HG03378 (cell line): ENCODE data around the gene RBPJ.
A peak's percentile ranks its signal among the peaks of the same experiment; 100 is the strongest.
"Not testable (repeated sequence)": the region's sequence is repeated elsewhere in the genome, so short reads cannot be mapped to it uniquely, and the experiment has no call there.

Experiments used
- ATAC-seq: cut with Tn5 transposase; IDR thresholded peaks from one replicate; pipeline ENCODE4 v1.9.1; 2021; ENCODE audit warnings: mild to moderate bottlenecking, moderate library complexity; ENCODE audit not compliant: unreplicated experiment

The RBPJ gene

DNA sequence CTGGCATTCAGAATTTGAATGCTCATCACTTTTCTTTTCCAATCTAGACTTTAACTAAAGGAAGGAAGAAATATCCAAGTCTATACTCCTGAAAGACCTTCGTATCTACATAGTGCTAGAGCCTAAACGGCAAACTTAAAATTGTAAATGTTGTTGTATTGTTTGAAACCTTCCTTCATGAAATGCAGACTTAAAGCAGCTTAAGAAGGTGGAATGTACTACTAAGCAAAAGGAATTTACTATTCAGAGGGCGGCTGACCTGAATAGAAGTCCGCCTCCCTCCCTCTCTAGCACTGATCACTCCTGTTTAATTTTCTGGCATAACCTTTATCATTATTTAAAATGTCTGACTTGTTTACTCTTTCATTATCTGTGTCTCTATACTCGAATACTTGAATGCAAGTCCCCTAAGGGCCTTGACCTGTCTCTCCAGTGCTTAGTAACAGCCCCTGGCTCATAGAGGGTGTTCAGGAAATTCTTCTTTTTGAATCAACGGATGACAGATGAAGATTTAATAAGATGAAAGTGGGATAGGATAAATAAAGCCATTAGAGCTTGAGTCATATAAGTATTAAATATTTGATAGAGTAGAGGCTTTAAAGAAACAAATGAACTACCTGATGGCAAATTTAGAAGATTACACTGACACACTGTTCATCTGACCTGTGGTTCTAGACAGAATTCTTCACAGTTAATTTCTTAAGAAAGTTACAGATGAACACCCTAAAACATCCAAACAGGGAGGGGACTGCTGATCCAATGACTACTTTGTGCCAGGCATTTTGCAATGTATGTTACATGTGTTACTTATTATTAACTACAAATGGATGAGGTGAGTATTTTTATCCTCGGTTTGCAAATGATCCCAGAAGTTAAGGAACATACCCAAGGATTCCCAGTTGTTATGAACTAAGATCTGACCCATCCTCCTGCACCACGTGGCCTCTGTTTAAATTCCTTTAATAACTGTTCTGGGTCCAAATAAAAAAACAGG lies 20.2 kb upstream of the RBPJ start:
- ATAC-seq, result no peak

DNA sequence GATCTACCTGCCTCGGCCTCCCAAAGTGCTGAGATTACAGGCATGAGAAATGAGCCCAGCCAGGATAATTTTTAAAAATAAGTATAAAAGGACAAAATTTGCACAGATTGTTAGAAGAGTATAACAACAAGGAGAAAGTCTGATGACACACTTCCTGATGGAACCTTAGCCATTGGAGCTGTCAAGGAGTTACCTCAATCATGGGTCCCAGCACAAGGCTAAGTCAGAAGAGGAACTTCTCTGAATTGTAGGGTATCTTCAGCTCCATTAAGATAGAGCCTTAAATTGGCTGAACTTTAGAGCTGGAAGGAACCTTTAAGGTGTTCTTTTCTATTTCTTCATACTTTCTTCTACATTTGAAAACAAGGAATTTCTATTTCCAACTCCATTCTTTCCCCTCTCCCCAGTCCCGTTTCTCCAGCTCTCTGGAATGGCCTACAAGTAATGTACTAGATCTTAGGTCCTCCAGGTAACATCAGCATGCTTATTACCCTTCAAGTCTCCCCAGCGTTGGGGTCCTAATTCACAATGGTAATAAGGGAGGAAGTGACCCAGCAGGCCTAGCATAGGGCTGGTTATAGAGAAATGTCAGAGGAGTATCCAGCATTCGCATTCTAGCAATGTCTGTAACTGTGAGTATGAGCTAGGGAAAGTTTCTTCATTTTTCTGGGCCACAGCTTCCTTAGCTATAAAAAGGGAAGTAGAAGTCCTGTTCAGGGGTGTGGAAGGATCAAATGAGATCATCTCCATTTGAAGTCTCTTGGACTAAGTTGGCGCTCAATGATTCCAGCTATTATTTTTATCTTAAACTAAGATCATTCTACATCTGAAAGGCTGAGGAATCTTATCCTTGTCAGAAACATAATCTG lies 18.5 kb upstream of the RBPJ start:
- no peak for ATAC-seq

DNA sequence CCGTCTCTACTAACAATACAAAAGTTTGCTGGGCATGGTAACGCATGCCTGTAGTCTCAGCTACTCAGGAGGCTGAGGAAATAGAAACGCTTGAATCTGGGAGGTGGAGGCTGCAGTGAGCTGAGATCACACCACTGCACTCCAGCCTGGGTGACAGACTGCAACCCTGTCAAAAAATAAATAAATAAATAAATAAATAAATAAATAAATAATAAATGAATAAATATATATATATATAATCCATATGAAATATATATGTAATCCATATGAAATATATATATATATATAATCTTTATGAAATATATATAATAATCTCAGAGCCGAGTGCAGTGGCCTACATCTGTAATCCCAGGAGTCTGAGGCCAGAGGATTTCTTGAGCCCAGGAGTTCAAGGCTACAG lies 17.8 kb upstream of the RBPJ start:
- no peak for ATAC-seq

DNA sequence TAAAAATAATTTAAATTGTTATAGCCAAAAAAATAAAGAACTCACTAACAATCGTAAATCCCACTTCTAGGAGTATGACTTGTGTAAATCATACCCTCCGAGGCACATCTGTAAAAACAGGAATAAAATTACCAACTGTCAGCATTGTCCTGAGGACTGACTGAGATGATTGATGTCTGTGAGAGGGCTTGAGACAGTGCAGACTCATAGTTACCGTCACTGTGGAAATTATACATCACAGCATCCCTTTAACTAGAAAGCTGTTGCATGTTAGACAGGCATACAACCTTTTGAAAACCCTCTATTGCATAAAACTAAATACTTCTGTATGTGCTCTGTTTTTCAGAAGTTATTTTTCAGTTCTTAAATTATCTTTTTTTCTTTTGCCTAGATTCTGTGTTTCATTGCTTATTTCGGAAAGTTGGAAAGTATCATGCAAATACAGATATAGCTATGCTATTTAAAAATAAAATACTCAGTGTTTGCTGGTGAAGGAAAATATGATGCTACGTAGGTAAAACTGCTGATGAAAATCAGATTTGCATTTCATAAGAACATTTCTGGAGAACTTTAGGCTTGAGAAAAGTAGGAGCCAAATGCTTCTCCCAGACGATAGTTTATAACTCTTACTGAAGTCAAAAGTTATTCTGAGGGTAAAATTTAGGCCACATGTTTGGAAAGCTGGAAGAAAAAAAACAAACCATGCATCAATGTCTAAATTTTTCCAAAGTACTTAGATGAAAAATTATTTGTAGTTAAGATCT lies 13.6 kb upstream of the RBPJ start:
- no peak for ATAC-seq

DNA sequence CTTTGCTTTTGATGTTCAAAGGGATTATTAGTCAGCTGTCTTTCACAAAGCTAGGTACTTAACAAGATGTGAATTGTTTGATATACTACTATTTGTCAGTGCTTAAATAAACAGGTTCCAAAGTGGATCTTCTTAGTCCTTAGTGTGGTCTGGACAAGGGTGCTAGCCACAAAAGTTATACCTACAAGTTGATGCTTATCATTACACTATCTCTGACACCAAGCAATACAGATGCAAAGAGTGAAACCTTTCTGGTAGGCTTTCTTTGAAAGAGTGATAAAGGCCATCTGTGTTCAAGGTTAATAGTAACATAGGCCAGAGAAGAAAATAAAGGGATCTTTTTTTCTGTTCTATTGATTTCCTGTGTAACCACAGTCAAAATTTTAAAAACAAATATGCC lies 12.2 kb upstream of the RBPJ start:
- ATAC-seq, result no peak

DNA sequence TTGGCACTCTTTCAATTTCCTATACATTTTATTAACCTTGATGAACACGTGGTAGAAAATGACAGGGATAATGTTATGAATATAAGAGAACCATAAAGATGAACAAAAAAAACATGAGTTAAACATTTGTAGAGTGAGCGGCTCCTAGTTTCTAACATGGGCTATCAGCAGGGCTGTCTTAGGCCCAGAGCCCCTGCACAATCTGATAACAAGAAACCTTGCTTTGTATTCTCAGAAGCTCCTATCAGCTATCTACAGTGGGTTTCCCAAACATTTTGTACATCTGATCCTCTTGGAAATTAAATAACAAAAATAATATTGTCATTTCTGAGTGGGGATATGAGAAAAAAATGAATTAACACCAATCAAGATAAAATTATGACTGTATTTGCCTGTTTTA lies 10.6 kb upstream of the RBPJ start:
- ATAC-seq, result no peak

DNA sequence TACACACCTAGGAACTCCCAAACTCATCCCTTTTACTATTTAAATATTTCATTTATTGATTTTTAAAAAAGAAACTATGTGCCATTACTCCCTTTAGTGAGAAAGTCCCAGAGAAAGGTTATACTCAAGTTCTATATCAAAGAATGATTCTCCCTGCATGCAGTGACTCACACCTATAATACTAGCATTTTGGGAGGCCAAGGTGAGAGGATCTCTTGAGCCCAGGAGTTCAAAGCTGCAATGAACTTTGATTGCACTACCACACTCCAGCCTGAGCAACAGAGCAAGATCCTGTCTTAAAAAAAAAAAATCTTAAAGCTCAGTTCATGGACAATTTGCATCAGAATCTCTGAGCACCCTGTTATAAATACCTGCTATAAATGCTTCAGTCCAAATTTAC lies 9.2 kb upstream of the RBPJ start:
- ATAC-seq, result no peak

DNA sequence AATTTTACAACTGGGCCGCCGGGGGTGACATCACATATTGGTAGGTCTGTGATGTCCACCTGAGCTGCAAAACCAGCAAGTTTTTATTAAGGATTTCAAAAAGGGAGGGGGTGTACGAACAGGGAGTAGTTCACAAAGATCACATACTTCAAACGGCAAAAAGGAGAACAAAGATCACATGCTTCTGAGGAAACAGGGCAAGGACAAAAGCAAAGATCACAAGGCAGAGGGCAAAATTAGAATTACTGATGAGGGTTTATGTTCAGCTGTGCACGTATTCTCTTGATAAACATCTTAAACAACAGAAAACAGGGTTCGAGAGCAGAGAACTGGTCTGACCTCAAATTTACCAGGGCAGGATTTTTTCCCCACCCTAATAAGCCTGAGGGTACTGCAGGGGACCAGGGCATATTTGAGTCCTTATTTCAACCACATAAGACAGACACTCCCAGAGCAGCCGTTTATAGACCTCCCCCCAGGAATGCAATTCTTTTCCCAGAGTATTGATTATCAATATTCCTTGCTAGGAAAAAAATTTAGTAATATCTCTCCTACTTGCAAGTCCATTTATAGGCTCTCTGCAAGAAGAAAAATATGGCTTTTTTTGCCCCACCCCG lies 5.4 kb upstream of the RBPJ start:
- ATAC-seq, result not testable (repeated sequence)

DNA sequence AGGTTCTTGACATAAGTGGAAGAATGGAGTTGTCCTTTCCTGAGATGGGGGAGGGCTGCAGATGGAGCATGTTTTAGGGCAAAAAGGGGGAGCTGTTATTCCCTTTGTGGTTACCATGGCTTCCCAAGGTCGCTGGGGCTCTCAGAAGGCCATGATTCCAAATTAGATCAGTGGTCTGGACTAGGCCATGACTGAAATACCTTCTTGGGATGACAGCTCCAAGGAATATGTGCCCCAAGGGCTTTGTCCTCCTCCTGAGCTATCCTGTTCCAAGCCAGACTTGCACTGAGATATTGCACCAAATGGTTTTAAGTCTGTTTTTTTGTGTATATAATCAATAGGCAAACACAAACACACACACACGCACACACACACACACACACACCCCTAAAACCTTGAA lies 3.0 kb upstream of the RBPJ start:
- ATAC-seq, result no peak

DNA sequence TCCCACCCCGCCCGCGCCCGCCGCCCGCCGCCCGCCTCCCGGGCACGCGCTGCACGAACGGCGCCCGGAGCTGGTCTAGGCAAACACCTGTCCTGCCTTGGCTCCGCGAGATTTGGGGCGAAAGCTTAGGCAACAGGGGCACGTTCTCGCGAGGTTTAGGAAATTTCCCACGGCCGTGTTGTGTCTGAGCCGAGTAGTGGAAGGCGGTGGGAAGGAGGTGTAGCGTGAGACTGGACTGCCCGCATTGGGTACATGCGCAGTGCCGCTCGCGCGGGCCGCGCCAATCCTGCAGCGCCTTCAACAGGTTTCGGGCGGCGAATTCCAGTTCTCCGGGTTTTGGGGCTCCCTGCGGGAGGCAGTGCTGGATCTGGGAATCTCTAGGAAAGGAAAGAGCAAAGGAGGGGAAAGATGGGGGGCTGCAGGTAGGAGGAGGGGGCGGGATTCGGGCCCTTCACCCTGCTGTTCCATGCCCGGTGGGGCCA lies 1.3 kb upstream of the RBPJ start:
- peak; percentile 69 for ATAC-seq

DNA sequence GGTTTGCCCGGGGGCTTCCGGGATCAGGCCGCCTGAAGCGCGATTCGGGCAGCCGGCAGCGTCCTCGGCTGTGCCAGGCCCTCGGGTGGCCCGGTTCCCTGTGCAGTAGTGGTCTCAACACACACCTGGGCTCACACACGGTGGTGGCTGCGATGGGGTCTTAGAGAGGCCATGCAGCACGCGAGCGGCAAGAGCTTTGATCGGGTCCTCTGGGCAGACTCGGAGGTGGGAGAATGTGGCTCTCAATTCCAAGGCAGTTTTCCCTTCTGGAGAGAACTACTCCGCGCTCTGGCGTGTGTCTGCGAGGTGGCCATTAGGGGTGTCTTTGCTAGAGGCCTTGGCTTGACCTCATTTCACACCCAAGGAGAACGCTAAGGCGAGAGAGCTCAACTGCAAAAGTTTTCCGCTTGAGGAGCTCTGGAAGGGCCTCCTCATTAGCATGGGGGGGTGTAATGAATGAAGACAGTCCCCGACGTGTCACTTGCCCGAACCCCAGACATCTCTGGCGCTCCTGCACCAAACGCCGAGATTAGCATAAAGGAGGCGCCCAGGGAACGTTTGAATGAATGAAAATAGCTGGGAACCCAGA lies 771 bp upstream of the RBPJ start:
- peak; percentile 29 for ATAC-seq

DNA sequence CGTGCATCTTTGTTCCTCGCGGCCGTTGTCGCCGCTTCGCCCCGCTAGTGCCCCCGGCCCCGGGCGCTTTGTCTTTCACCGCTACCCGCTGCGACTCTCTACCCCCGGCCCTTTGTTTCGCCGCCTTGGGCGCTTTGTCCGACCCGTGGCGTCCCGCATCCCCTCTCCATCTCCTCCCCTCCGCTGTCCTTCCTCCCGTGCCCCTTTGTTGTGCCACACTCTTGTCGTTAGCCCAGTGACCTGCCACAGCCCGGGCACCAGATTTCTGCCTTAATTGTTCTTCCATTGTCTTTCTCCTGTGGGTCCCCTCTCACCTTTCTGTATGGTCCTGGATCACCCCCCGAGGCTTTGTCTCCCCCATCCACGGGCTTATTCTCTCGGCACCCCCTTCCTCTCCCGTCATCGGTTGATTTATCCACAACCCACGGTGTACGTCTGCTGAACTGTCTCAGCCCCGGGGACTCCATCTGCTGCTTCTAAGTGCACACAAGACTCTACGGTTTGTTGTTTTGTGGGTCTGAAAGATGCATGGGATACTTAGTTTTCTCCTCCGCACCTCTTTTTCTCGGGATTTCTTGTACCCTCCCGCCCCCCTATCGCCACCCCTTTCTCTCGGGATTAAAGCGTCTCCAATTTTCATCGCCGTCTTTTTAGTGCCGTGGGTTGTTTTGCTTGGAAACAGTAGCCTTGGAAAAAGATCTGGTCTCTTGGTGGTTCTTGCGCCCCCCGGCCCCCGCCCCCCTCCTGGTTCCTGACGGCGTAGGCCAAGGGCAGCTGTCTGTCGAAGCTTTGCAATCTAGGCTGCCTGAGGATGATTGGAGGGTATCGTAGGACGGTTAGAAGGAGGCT lies 783 bp downstream of the RBPJ start:
- no peak for ATAC-seq

DNA sequence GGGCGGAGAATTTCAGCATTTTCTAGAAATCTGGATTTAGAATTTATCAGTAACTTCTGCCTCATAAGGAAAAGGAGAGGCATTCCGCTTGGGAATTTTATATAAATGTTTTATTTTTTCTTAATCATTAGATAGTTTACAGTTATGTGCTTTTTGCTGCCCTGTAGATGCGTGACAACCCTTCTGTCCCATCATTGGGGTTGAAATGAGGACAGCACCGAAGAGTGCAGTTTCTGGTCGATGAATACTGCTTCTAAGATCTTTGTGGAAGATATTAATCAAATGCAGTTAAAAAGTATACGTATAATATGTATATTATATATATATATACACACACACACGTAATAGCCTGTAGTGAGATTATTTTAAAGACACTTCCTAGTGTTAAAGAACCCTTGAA lies 1.5 kb downstream of the RBPJ start:
- ATAC-seq, result no peak

DNA sequence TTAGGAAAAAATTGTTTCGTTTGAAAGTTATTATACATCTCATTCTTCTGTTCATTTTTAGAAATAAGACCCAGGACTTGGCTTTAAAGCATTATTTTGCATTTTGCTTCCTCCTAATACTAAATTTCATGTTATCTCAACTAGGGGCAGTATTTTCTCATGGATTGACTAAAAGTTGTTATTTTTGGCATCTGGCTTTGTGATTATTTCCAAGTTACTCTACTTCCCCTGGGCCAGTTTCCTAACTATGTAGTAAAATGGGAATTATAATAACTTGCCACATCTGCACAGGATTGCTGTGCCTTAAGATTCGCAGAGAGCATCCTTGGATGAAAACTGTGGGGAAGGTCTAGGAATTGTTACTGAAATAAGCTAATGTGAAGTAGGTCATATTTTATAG lies 3.0 kb downstream of the RBPJ start:
- no peak for ATAC-seq

DNA sequence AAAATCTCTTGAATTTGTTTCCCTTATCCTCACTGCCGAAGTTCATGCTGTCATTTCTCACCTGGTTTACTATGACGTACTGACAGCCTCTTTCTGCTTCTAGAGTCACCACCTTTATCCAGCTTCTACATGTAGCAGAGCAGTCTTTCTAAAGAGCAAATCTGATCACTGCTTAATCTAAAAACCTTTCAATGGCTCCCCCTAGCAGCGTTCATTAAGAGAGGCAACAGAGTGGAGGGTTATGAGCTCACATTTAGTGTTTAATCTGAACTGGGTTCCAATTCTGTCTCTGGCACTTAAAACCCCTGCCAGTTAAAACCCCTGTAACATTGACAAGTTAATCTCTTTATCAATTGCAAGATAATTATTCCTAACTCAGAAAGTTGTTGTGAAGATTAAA lies 4.4 kb downstream of the RBPJ start:
- ATAC-seq, result peak; percentile 49

DNA sequence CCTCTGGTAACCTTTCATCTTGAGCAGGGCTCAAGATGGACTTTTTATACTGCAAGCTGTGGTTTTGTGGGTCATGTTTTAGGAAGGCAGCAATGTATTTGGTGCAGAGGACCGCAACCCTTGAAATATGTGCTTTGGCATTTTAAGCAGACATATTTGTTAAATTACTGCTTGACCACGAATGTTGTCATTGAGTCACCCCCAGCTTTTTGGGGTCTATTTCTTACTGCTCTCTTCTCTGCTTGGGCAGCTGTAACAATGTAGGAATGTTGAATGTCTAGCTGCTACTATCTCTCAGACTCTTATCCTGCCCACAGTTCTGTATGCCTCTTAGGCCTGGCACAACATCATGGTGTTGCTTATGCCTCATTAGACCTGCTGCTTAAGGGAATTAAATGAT lies 6.0 kb downstream of the RBPJ start:
- no peak for ATAC-seq

DNA sequence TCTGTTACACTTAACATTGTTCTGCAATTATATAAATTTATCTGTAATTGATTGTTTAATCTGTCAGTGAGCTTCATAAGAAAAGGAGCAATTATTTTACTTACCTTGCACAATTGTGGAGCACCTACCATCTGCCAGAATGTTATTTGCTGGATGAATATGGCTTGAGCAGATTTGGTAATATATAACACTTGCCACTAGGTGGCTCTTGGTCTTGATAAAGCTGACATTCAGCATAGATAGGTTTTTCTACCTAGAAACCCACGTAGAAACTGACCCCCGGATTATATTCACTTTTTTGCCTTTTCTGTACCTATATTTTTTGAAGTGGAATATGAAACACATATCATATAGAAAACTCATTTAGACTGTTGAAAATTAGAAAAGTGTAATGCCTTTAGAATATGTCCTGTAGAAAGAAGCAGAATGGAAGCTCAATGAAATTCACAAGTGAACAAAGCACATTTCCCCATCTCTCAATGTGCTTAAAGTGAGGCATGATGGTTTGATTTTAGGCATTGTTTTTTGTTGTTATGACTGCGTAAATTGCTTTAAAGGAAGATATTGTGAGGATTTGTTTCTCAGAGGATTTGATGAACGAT lies 9.5 kb downstream of the RBPJ start:
- peak; percentile 77 for ATAC-seq

DNA sequence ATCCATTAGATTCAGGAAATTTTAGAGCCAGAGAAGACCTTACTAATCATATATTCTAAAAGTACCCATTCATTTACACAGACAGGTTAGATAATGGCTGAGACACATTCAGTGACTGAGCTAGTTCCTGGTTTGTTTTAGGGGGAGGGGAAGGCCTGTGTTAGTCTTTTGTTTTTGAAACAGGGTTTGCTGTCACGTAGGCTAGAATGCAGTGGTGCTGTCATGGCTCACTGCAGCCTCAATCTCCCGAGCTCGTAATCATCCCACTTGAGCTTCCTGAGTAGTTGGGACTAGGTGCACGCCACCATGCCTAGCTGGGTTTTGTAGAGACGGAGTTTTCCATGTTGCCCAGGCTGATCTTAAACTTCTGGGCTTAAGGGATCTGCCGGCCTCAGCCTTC lies 10.1 kb downstream of the RBPJ start:
- ATAC-seq, result no peak
